ENCODE results near the gene MGME1. TPM values are rescaled to one million over a fixed set of nuclear protein-coding genes. Genes with fewer than 3 reads are reported as not detected.

Gene MGME1
- total and polyA plus RNA-seq, 2 of the 13 experiments (the other 11 are each of a cell fraction or from before 2014, with no cell fraction given) = 36.7 to 66.6 TPM

DNA sequence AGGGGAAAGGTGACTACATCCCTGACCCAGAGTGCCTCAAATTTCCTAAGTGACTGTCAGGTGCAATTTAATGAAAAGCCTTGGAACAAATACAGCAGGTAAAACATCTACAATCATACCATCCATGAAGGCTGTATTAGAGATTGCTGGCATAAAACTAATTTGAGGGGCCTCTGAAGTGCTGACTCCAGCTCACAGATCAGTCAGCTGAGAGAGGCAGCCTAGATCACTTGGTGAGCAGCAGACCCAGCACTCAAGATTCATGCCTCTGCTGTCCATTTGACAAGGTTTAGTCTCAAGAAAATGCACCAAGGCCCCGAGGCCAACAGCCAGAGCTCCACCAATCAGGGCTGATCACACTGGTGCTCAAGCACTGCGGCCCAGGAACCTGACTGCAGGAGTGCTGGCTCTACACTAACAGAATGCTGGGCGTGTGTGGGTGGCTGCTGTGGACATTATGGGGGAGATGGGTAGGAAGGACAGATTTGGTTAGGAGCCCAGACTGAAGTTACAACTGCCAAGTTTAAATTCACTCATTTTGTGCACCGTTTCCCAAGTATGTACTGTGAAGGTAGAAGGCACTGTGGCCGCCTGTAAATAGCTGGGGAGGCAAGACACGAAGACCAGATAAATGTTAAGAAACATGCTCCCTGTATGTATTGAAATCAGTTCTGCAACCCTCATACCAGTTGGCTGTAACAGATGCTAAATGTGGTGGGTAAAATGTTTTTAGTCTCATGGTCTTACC, 28.4 kb upstream of the MGME1 start (continued):
- TF ChIP-seq USF2 (IDR thresholded peaks at IDR 0.05; ENCODE audit: low read depth, low read length) = no peak
- no peak for TF ChIP-seq USF2 (CRISPR knock-in tag; IDR thresholded peaks at IDR 0.05; ENCODE audit: borderline replicate concordance)
- no peak for TF ChIP-seq MAF1 (CRISPR knock-in tag; IDR thresholded peaks at IDR 0.05; ENCODE audit: borderline replicate concordance)
- TF ChIP-seq SP2 (CRISPR knock-in tag; IDR thresholded peaks at IDR 0.05) = no peak
- peak; percentile 27; the same call in 1 of the 2 replicates for TF ChIP-seq POLR2AphosphoS2 (IDR thresholded peaks at IDR 0.05; ENCODE audit: low read depth, low read length)
- no peak; the same call in 1 of the 2 replicates for TF ChIP-seq ZSCAN9 (CRISPR knock-in tag; IDR thresholded peaks at IDR 0.05; ENCODE audit: borderline replicate concordance)
- TF ChIP-seq, protein P1, sequence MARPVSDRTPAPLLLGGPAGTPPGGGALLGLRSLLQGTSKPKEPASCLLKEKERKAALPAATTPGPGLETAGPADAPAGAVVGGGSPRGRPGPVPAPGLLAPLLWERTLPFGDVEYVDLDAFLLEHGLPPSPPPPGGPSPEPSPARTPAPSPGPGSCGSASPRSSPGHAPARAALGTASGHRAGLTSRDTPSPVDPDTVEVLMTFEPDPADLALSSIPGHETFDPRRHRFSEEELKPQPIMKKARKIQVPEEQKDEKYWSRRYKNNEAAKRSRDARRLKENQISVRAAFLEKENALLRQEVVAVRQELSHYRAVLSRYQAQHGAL (CRISPR knock-in tag; IDR thresholded peaks at IDR 0.05; ENCODE audit: not compliant biosample characterization) = peak; percentile 70
- TF ChIP-seq, protein P2, sequence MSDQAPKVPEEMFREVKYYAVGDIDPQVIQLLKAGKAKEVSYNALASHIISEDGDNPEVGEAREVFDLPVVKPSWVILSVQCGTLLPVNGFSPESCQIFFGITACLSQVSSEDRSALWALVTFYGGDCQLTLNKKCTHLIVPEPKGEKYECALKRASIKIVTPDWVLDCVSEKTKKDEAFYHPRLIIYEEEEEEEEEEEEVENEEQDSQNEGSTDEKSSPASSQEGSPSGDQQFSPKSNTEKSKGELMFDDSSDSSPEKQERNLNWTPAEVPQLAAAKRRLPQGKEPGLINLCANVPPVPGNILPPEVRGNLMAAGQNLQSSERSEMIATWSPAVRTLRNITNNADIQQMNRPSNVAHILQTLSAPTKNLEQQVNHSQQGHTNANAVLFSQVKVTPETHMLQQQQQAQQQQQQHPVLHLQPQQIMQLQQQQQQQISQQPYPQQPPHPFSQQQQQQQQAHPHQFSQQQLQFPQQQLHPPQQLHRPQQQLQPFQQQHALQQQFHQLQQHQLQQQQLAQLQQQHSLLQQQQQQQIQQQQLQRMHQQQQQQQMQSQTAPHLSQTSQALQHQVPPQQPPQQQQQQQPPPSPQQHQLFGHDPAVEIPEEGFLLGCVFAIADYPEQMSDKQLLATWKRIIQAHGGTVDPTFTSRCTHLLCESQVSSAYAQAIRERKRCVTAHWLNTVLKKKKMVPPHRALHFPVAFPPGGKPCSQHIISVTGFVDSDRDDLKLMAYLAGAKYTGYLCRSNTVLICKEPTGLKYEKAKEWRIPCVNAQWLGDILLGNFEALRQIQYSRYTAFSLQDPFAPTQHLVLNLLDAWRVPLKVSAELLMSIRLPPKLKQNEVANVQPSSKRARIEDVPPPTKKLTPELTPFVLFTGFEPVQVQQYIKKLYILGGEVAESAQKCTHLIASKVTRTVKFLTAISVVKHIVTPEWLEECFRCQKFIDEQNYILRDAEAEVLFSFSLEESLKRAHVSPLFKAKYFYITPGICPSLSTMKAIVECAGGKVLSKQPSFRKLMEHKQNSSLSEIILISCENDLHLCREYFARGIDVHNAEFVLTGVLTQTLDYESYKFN (CRISPR knock-in tag; conservative IDR thresholded peaks at IDR 0.05) = no peak; the same call in 1 of the 2 replicates
- 0 out of 2 replicates have a peak, but pooled peaks have one; percentile 30 for TF ChIP-seq ZNF12 (CRISPR knock-in tag; IDR thresholded peaks at IDR 0.05)
- TF ChIP-seq ZNF7 (CRISPR knock-in tag; IDR thresholded peaks at IDR 0.05) = no peak
- peak; percentile 44 for TF ChIP-seq ATF7-NPFF (CRISPR knock-in tag; IDR thresholded peaks at IDR 0.05; ENCODE audit: low read depth)
- TF ChIP-seq BCL6 (CRISPR knock-in tag; IDR thresholded peaks at IDR 0.05) = 0 out of 2 replicates have a peak, but pooled peaks have one; percentile 1
- TF ChIP-seq SMAD3 (CRISPR knock-in tag; IDR thresholded peaks at IDR 0.05) = no peak
- TF ChIP-seq DRAP1 (CRISPR knock-in tag; IDR thresholded peaks at IDR 0.05) = peak; percentile 6; the same call in 1 of the 2 replicates
- TF ChIP-seq SP1 (IDR thresholded peaks at IDR 0.05) = no peak
- 0 out of 2 replicates have a peak, but pooled peaks have one; percentile 29 for TF ChIP-seq SP1 (CRISPR knock-in tag; IDR thresholded peaks at IDR 0.05)
- TF ChIP-seq ZSCAN29 (CRISPR knock-in tag; conservative IDR thresholded peaks at IDR 0.05) = 0 out of 2 replicates have a peak, but pooled peaks have one; percentile 24
- TF ChIP-seq NFE2L1 (CRISPR knock-in tag; IDR thresholded peaks at IDR 0.05; ENCODE audit: borderline replicate concordance) = no peak
- peak; percentile 79; the same call in 1 of the 2 replicates for TF ChIP-seq HOXA7 (CRISPR knock-in tag; IDR thresholded peaks at IDR 0.05)
- TF ChIP-seq ZFP36L2 (CRISPR knock-in tag; IDR thresholded peaks at IDR 0.05) = no peak
- no peak for TF ChIP-seq HCFC1 (IDR thresholded peaks at IDR 0.05; ENCODE audit: low read depth, low read length)
- 0 out of 2 replicates have a peak, but pooled peaks have one; percentile 27 for TF ChIP-seq IRX3 (CRISPR knock-in tag; IDR thresholded peaks at IDR 0.05; ENCODE audit: borderline replicate concordance, low read depth)
- TF ChIP-seq ZFYVE20 (CRISPR knock-in tag; IDR thresholded peaks at IDR 0.05; ENCODE audit: borderline replicate concordance, low read depth) = peak; percentile 25; the same call in 1 of the 2 replicates
- TF ChIP-seq ZMYM2 (CRISPR knock-in tag; IDR thresholded peaks at IDR 0.05) = no peak

Data from HepG2 (cell line).